CD4-positive, alpha-beta T cell treated with Interleukin-2 at 100 ng/mL for 4 hours (primary cell): ENCODE data around the gene FNIP1.
A peak's percentile ranks its signal among the peaks of the same experiment; 100 is the strongest.
"Not testable (repeated sequence)": the region's sequence is repeated elsewhere in the genome, so short reads cannot be mapped to it uniquely, and the experiment has no call there.

ENCODE experiments used
- DNase-seq: peaks from one replicate; pipeline ENCODE4 v3.0.0-alpha.2; 2020; ENCODE audit warnings: low spot score

Gene FNIP1

DNA sequence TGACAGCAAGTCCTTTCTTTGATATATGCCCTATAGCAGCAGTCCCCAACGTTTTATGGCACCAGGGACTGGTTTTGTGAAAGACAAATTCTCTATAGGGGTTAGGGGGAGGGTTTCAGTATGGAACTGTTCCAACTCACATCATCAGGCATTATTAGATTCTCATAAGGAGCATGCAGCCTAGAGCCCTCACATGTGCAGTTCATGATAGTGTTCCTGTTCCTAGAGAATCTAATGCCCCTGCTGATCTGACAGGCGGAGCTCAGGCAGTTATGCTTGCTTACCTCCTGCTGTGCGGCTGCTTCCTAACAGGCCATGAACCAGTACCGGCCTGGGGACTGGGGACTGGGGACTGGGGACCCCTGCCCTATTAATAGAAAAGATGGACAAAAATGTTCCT is 159.1 kb downstream of the FNIP1 start:
- no peak for DNase-seq

DNA sequence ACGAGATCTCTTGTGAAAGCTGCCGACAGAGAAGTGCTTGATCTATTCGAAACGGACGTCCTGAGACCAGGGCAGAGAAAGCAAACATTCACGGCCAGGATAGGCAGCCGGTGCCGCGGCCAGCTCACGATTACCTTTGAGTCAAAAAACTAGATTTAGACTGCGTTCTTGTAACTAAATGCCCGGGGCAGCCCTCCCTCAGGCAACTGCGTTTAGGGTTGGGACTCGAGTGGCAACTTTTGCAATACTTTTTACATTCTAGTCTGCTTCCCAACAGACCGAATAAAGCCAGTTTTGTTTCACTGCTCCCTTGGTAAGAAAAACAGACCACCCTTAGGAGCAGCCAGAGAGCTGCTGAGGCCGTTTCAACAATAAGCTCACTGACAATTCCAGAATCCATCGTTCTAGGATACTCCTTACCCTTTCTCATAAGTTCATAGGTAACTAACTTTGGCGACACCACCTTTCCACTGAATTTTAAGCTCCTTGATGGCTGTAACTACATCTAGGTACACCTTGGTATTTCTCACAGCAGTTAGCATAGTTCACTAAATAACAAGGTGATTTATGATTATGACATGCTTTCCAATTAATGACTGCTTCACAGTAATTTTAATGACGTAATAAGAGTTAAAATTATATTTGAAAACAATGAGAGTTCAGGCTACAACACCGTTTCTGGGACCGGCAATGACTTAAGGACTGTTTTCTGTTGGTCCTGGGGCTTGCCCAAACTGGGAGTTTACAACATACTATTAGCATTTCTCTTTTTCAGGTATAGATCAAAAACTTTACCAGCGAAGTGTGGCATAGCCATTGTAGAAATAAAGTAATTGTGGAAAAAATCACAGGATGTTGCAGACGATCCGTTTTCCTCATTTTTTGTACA is 160.9 kb downstream of the FNIP1 start:
- DNase-seq: peak; percentile 23

DNA sequence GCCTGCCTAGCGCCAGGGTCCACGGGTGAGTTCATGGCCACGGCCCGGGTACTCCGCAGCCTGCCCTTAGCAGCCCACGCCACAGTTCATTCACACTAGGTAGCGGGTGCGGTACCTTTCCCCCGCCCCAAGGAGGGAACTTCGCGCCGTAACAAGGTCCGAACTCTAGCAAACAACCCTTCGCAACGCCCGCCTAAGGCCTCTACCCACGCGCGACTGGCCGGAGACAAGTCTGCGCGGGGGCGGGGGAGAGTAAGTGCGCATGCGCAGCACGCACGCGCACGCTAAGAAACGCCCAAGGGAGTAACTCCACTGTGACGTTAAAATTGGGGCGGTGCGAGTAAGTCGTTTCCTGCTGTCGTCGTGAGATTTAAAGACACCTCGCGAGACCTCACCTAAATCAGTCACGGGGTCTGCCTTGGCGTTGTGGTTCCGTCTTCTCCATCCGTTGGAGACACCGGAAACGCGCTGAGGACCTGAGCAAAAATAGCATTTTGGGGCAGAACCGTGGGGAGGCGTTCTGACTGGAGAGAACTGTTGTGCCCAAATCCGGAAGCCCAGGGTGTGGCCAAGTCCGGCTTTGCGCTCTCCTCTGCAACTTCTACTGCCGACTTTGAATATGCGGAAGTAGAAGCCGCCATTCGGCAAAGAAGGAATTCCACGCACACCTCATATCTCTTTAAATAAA is 161.7 kb downstream of the FNIP1 start, which contains the start of gene RAPGEF6:
Gene RAPGEF6, minus strand, starts transcription at position 234 of the 688 bp plus-strand sequence. Its CDS starts 199 bp downstream, at position 35.
- peak; percentile 99 for DNase-seq

DNA sequence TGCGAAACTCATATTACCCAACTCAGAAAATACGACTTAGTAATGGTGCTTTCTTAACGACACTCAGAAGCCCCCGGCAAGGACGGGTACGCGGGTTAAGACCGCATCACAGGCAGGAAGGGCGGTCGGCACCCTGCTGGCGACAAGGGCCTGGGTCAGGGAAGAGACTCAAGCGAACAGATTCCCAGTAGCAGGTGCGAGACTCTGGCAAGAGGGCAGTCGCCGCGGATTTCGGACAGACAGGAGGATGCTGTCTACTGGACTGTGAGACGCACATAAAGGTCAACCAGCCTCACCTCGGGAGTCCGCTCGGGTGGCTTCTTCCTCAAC is 162.2 kb downstream of the FNIP1 start:
- peak; percentile 59 for DNase-seq

DNA sequence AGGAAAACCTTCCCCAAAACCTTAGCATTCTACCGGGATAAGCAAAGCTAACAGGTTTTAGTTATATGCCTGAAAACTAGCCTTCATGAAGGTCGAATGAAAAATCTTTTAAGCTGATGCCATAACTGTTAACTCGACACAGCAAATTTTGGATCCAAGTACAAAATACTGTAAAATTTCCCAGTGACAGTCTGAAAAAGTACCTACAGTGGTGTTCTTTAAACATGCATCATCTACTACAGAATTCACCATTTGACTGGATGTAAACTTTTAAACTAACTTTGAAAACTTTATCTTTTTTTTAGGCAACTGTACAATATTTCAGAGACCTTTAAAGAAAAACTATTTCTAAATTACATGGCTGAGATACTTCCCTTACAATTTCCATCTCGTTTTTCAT is 162.6 kb downstream of the FNIP1 start:
- no peak for DNase-seq

DNA sequence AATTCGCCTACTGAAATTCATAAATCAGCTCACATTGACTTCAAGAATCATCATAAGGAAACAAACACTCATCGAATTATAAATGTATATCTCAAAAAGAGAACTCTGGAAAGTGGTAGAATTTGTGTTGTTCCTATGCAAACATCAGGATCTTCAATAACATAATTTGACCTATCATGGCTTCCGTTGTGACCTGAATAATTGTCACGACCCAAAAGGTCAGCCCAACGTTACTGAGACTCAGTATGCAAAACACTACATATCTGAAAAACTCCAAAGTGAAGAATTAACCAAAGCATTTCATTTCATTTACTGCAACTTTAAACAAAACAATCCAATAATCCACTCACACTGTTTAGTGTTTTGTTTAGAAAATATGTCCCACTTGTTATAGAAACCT is 163.0 kb downstream of the FNIP1 start:
- DNase-seq: no peak

DNA sequence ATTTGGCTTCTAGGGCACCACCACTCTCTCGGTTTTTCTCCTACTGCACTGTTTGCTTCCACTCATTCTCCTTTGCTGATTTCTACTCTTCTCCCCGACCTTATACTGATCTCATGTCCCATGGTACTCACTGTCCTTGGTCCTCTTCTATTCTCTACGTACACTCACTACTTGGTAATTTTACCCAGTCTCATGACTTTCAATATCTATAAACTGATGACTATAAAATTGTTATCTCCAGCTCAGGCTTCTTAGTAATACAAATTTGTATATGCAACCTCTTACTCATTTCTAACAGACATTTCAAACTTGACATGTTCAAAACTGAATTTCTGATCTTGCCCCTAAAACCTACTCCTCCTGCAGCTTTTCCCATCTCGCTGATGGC is 165.9 kb downstream of the FNIP1 start:
- no peak for DNase-seq

DNA sequence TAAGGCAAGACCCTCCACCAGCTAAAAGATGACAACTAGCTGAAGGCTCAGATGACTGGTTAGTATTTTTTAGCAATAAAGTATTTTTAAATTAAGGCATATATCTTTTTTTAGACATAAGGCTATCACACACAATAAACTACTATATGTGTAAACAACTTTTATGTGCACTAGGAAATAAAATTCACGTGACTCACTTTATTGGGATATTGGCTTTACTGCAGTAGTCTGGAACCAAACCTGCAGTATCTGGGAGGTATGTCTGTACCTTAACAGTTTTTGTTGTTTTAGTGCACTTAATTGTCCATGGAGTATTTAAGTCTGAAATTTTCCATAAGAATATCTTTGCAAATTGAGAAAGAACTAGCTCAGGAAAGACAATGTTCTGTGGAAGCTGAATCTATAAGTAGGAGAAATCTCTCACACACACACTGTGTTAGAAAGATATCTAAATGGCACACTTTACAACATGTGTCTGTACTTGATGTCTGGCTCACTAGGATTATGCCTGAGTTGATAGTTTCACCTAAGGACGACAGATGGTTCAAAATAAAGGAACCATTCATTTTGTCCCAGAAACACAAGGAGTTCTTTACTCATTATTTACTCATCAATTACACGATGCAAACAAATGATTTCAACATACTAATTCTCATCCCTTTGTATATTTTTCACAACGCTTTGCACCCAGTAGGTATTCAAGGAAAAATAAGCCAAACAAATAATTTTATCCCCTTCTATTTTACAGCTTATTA is 166.4 kb downstream of the FNIP1 start:
- DNase-seq: no peak

DNA sequence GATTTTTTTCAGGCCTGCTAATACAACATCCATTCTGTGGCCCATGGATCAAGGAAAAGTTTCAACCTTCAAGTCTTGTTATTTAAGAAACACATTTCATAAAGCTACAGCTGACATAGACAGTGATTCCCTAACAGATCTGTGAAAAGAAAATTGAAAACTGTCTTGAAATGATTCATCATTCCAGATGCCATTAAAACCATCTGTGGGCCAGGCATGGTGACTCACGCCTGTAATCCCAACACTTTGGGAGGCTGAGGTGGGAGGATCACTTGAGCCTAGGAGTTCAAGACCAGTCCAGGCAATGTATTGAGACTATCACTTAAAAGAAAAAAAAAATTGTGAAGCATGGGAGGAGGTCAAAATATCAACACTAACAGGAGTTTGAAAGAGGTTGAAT is 167.8 kb downstream of the FNIP1 start:
- no peak for DNase-seq

DNA sequence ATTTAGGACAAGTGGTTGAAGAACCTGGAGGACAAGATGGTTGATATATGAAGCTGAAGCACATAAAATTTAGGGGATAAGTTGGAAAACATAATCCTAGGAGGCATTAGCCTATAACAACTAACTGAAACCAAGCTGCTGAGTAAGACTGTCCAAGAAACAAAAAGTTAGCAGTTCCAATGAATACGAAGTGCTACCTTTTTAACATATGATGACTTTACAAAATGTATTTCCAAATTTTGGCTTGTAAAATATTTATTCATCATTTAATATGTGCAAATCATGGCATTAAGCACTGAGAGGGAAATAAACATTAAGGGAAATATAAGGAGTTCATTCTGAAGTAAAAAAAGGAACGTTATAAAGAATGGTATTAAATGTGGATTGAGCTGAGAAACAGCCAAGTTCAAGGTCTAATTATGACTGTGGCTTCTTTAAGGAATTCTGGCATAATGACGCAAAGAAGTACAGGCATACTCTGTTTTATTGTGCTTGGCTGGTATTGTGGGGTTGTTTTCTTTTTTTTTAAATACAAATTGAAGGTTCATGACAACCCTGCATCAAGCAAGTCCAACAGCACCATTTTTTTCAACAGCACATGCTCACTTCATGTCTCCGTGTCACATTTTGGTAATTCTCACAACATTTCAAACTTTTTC is 169.5 kb downstream of the FNIP1 start:
- DNase-seq: no peak

DNA sequence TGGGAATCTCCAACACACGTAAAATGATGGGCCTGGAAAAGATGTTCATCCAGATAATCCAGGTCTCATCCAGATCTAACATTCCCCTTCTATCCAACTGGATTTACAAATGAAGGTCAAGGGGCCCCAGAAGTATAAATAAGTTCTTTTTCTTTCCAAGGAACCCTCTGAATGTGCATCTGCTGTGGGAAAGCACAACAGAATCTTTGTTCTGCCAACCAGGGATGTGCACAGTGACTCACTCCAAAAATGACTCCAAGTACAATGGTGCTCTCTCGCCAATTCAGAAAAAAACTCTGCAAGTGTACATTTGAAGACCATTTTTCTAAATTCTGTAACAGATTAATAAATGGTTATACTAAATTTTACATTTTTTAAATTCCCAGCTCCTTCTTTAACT is 174.2 kb downstream of the FNIP1 start:
- no peak for DNase-seq

DNA sequence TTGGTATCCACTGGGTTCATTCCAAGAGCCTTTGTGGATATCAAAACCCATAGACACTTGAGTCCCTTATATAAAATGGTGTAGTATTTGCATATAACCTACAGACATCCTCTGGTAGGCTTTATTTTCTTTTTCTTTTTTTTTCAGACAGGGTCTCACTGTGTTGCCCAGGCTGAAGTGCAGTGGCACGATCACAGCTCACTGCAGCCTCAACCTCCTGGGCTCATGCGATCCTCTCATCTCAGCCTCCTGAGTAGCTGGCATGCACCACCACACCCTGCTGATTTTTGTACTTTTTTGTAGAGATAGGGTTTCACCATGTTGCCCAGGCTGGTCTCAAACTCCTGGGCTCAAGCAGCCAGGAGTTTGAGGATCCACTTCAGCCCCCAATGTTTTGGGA is 175.7 kb downstream of the FNIP1 start:
- not testable (repeated sequence) for DNase-seq

DNA sequence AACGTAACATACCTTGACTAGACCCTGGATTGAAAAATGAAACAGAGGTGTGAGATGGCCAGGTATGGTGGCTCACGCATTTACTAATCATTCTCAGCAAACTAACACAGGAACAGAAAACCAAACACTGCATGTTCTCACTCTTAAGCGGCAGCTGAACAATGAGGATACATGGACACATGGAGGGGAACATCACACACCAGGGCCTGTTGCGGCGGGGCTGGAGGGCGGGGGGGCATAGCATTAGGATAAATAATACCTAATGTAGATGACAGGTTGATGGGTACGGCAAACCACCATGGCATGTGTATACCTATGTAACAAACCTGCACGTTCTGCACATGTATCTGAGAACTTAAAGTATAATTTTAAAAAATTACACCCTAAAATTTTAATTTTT is 177.7 kb downstream of the FNIP1 start:
- DNase-seq: no peak

DNA sequence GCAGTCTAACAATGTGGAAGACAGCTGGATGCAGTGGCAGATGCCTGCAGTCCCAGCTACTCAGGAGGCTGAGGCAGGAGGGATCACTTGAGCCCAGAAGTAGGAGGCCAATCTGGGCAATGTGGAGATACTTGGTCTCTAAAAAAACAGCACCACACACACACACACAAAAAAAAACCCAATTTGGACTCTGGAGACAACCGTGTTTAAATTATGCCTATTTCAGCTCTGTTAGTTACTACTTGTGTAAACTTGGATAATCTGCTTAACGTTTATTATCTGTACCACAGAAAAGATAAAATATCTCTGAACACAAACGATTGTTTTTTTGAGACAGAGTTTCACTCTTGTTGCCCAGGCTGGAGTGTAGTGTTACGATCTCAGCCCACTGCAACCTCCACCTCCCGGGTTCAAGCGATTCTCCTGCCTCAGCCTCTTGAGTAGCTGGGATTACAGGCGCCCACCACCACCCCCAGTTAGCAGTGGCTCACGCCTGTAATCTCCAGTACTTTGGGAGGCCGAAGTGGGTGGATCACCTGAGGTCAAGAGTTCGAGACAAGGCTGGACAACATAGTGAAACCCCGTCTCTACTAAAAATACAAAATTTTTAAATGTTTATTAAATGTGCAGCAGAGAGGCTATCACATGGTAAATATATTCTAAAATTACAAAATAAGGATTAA is 179.5 kb downstream of the FNIP1 start:
- no peak for DNase-seq

DNA sequence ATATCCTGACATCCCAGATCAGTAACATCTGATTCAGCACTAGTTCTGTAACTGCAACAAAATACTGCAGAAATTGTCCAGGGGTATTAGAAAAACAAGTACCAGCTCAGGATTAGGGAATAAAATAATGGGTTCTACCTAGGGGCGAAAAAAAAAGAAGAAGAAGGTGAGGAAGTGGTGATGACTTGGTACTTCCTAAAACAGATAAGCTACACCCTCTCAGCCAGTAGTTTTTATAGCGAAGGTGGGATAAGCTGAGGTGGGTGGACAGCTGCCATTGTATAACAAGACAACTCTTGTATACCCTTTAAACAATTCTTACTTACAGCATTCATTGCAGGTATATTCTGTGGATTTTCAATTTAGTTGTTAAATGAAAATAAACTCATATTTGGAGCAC is 180.9 kb downstream of the FNIP1 start:
- DNase-seq: no peak

DNA sequence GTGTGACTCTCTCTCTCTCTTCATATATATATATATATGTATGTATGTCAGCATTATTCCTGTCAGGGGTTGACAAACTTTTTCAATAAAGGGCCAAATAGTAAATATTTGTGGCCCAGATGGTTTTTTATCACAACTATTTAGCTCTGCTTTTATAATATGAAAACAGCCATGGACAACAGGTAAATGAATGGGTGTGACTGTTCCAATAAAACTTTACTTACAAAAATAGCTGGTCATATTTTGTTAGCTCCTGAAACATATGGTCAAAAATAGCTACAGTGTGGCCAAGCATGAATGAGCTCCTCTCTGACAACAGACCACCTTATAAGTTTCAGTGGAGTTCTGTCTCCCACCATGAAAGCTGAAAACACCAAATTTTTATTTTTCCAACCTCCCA is 183.4 kb downstream of the FNIP1 start:
- DNase-seq: no peak

DNA sequence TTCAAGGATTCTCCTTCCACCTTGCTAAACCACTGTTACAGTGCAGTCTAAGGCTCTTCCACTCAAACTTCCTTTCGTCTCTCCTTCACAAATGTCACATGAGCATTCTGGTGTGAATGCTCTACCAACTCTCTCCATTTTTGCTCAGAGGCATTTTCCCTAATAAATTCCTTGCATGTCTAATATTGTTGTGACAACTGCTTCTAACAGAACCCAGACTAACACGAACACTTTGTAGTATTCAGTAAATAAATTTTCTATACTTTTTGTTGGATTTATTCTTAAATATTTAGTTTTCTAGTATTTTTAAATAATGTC is 185.8 kb downstream of the FNIP1 start:
- no peak for DNase-seq

DNA sequence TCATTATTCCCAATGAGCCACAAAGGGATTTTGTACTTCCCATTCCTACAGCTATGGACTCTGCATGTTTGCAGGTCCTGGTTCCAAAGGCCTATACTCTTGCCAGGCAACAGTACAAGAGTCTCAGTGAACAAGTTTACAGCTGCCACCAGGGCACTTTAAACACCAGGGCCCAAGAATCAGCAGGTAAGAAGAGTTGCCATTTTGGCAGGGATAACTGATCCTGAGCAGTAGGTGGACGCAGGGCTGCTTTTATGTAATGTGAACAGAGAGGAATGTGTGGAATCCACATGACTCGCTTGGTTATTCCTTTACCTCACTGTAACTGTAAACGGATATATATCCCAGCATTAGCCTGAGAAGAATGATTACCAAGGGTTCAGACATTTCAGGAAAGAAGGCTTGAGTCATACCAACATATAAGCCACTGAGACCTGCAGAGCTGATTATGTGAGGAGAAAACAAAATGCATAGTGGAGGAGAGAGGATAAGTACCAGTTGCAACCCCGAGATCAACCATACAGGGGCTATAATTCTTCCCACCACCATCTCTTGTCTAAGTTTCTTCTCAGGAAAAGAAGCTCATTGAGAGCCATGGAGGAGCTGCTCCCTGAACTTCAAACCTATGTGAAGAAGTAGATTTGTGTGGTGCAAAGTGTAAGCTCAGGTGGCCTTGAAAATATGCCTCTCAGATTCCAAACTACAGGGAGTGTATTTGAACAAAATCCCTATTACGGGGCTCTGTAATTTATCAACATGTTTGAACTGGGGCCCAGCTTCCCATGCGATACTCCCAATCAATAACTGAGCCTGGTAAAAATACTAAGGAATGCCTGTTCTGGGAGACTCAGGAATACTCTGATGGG is 186.4 kb downstream of the FNIP1 start:
- DNase-seq: no peak

DNA sequence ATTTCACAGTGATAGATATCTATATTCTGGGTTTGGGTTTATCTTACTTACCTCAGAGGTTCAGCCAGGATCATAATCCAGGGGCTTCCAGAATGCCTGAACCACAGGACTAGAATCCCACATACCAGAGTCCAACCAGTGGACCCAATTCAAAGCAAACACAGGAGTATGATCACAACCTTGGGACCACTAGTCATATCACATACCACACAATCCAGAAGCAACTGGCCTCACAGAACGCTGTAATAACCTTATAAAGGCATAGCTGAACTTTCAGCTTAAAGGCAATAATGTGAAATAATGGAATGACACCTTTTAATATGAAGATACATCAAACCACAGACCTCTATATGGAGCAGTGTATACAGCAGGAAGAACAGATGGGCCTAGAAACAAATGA is 187.0 kb downstream of the FNIP1 start:
- no peak for DNase-seq

DNA sequence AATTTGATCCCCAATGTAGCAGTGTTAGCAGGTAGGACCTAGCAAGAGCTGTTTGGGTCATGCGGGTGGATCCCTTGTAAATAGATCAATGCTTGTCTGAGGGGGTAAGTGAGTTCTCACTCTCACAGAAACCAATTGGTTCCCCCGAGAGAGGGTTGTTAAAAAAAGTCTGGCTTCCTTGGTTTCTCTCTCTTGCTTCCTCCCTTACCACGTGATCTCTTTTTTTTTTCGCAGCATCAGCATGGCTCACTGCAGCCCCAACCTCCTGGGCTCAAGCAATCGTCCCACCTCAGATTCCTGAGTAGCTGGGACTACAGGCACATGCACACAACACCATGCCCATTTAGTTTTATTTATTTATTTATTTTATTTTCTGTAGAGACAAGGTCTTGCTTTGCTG is 188.2 kb downstream of the FNIP1 start:
- no peak for DNase-seq
